Glomerular endothelial cell (primary cell): ENCODE results near the gene DTHD1. TPM values are rescaled to one million over a fixed set of nuclear protein-coding genes. Genes with fewer than 3 reads are reported as not detected.

Experiments used
- total RNA-seq: library from RNA; depleted of rRNA; stranded (reverse); fragments of >200 nt; gene quantifications from 2 replicates; pipeline ENCODE4 v1.2.3, GENCODE V29; 2015

The DTHD1 gene
- total RNA-seq, 1 donor from 2014 or later = not detected

Other genes with a start within 250 kb of the DTHD1 start
- gene ARAP2, start 37.1 kb upstream of the DTHD1 start, total RNA-seq = 0.58 and 1.4 TPM in 2 replicates